ENCODE data around the gene ADIPOR2.

GRCh38 chr12:1763153-1763552 is 72.3 kb downstream of the ADIPOR2 start:
- no peak for TF ChIP-seq REST (IDR thresholded peaks at IDR 0.05; ENCODE audit: insufficient read depth in 1 of 2, low read depth in 2 of 2, low read length in 2 of 2)
- TF ChIP-seq POLR2AphosphoS5 (IDR thresholded peaks at IDR 0.05; ENCODE audit: low read depth, low read length), result no peak
- no peak for TF ChIP-seq SIN3A (IDR thresholded peaks at IDR 0.05; ENCODE audit: borderline replicate concordance, insufficient read depth, low read length)
- TF ChIP-seq TAF1 (IDR thresholded peaks at IDR 0.05; ENCODE audit: borderline replicate concordance, insufficient read depth, low read length), result no peak
- TF ChIP-seq FOXP2 (optimal IDR thresholded peaks at IDR 0.05; ENCODE audit: borderline replicate concordance, extremely low read depth, extremely low read length, insufficient read depth), result no peak

Measured in PFSK-1 (cell line).